Activated T-helper 9 cell treated with anti-CD3 and anti-CD28 coated beads, Interleukin-2, amount 50 U/mL, for 16 hours (primary cell): ENCODE data around the gene SLFN11.
A peak's percentile ranks its signal among the peaks of the same experiment; 100 is the strongest.
"Not testable (repeated sequence)": the region's sequence is repeated elsewhere in the genome, so short reads cannot be mapped to it uniquely, and the experiment has no call there.

Source experiments
- DNase-seq: peaks from one replicate; pipeline ENCODE4 v3.0.0-alpha.2; 2020; ENCODE audit warnings: low read depth

The SLFN11 gene

DNA sequence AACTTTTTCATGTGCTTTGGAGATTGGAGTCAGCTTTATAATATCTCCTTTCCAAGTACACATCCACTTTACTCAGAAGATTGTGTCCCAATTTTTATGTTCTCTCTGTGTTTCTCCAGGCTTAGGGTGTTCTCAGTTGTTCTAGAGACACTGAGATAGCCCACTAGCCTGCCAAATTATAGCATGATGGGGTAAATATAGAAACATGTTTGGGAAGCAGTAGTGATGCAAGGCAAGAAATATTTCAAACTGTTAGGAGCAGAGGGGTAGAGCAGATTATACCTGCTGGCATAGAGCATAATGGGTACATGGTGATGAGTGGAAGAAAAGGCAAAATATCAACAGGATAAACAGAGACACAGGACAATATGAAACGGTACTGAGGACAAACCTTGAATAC lies 12.4 kb downstream of the SLFN11 start:
- DNase-seq = no peak

DNA sequence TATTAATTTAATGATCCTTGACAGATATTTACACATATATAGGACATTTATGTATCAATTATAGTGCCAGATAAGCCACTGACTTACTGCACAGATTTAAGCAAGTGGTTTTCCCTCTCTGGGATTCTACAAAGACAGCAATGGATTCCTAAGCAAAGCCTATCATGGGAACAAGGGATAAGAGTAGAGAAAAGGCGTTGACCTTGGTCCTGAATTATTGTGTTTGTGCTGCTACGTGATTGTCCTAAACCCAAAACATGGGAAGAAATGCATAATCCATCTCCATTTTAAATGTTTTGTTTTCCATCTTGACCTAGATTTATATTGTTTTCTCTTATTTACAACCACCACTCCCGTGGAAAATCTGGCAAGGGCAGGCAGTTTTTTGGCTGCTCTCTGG lies 14.0 kb downstream of the SLFN11 start:
- DNase-seq = no peak

DNA sequence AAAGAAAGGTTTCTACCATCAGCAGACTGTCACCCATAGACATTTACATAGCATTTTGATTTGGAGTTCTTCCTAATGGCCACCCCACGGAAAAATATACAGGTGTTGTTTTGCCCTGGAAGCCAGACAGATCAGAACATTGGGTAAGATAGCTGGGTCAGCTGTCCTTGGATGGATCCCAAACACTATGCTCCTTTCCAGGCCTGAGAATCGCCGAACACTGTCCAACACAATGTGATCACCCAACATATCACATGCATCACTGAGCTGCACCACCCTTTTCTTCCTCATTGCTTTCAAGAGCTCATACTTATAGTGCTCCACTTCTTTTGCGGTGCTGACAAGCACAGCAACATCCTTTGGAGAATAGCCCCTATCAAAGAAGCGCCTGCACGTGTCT lies 21.1 kb downstream of the SLFN11 start:
- DNase-seq = no peak

DNA sequence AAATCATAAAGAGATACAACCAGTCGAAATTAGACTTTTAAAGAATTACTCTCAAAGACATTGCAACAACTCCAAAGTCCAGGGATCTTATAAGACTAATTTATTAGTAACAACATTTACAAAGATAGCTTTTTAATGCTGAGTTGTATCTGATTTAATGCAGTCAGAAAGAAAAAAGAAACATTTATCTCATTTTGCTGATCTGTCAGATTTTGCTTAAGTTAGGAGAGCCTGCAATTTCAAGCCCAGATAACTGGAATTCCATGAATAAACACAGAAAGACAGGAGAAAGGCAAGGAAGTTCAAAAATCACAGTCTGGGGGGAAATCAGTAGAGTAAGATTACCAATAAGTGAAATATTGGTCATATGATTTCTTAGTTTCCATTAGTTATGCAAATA lies 22.9 kb downstream of the SLFN11 start:
- no peak for DNase-seq

DNA sequence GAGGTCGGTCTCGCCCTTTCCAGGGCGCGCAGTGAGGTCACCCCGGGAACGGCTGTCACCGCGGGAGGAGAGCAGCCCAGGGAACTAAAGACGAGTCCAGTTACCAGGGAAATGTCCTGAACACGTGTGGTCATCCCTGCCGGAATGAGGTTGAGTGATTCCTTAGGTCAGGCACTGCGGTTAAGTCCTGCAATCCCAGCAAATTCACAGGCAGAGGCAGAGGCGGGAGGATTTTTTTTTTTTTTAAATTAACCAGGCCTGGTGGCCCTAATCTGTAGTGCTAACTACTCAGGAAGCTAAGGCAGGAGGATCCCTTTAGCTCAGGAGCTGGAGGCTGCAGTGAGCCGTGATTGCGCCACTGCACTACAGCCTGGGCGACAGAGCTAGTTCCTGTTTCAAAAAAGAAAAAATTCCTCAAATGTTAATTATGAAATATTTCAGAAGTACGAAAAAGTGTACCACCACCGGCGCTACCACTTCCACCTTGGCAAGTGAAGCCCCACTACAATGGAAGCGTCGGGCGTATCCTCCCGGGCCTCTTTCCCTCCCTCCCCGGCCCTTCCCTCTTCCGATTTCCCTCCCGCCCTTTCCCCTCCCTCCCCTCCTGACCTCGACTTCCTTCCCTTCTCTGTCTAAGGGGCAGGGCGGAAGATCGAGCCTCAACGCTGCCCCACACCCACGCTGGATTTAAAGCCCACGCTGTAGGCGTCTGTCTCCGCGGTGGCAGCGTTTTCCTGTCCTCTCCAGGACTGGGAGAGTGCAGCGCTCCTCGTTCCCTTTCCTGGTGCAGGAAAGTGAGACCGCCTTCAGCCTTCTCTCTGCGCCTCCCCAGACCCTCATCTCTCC lies 27.3 kb downstream of the SLFN11 start:
- no peak for DNase-seq

DNA sequence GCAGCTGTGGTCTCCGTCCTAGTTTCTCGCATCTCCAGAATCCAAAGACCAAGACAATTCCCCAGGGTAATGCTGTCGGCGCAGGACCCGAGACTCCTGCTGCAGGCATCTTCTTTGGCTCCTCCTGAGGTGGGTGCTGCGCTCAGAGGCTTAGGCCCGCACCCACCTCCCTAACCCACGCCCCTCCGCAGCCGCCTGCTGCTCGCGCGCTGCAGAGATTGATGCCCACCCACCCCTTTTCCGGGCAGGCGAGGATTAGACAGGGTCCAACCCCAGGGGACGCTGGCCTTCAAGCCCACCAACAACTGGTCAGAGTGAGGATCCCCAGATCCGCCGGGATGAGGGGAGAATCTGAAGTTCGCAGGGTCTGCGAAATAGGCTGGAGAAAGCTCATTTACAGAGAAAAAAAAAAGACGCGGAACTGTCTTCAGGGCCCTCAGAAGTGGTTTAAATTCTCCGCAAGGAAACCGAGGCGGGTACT lies 27.9 kb downstream of the SLFN11 start:
- DNase-seq = no peak

DNA sequence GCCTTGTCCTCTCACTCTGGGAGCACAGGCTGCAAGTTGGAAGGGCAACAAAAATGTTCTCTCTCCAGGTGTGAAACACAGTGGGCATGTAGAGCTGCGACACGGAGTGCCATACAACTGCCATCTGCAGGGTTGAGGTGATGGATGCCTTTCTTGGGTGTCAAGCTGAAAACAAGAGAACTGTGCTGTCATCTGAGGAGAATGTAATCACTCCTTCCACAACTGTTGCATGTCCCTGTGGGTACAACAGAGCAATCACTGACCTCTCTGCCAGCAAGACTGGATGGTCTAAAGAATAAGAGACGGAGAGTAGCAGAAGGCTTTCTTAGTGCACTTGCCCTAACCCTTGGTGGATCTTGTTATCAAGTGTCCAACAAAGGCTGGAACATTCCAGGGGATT lies 29.2 kb downstream of the SLFN11 start:
- no peak for DNase-seq

DNA sequence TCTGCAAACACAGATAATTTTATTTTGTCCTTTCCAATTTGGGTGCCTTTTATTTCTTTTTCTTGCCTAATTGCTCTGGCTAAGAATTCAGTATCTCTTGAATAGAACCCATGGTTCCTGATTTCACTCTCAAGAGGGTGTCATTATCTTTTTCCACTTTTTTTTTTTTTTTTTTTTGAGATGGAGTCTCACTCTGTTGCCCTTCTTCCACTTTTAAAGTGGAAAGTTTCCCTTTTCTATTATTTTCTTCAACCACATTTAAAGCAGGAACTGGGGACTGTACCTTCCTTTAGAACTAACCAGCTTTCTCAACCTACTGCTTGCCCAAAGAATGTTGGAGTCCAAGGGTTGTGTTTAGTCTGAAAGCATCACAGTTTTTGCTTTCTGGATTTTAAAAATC lies 31.1 kb downstream of the SLFN11 start:
- DNase-seq = no peak

DNA sequence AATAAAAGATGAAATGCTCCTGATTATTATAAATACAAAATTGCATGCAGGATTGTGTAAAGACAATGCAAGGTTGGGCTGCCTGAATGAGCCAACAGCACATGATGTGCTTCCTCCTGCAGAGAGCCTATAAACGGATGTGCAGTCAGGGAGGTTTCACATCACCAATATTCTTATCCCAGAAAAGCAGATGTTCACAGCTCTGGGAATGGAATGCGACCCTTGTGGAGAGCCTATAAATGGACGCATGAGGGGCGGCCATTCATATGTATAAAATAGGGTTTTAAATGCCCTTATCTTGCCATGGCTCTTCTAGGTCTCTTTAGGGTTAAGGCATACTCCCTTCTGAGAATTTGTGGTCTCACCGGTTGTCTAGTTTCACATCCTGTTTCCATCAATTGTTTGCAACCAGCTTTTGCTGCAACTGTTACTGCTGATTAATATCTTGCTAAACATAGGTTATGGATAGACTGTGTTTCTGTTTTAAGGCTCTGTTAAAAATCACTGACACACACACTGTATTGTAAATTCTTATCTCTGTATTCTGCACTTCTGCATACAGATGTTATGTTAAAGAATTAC lies 31.9 kb downstream of the SLFN11 start:
- DNase-seq = no peak

DNA sequence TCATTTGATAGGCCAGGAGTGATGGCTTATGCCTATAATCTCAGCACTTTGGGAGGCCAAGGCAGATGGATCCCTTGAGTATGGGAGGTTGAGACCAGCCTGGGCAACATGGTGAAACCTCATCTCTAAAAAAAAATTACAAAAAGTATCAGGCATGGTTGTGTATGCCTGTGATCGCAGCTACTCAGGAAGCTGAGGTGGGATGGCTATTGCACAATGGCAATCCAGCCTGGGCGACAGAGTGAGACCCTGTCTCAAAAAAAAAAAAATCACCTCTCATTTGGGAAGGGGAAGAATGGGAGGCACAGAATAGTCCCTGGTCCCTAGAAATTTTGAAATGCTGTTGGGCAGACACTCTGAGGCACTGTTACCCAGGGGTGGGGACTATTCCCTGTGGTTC lies 35.2 kb downstream of the SLFN11 start:
- no peak for DNase-seq

DNA sequence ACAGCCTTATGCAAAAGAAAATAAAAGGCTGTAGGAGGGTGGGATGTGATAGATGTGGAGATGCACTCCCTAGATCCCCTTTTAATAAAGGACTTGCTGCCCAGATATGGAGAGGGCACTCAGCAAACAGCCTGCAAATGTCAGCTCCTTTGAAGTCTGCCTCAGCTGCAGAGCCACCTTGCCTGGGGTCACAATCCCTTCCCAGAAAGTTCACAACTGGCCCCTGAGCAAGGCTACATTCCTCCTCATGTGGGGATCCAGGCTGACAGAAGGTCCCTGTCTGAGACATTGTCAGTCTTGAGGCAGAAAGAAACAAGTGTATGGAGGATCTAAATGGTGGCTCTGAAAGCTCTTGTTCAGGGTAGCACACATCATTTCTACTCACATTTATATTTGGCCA lies 36.1 kb downstream of the SLFN11 start:
- no peak for DNase-seq

DNA sequence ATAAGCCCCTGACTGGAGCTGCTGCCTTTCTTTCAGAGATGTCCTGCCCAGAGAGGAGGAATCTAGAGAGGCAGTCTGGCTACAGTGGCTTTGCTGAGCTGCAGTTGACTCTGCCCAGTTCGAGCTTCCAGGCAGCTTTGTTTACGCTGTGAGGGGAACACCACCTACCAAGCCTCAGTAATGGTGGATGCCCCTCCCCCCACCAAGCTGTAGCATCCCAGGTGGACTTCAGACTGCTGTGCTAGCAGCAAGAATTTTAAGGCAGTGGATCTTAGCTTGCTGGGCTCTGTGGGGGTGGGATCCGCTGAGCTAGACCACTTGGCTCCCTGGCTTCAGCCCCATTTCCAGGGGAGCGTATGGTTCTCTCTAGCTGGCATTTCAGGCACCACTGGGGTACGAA lies 39.8 kb downstream of the SLFN11 start:
- DNase-seq = not testable (repeated sequence)

DNA sequence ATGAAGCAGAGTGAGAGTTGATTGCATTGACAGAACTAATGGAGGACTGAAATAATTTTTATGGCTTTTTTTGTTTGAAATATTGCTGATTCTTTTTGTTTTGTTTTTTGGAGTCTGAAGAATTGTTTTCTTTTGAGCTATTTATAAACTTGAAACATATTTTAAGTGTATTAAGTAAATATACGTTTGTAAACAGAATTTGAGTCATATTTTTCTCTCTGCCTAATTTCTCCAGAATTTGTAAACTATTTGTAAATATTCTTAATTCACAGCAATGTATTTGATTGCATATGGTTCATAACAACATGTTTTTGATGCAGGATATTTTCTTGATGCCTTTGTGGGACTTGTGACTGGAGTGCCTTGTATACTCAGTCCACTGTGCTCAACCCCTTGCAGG lies 50.7 kb downstream of the SLFN11 start:
- DNase-seq = no peak

DNA sequence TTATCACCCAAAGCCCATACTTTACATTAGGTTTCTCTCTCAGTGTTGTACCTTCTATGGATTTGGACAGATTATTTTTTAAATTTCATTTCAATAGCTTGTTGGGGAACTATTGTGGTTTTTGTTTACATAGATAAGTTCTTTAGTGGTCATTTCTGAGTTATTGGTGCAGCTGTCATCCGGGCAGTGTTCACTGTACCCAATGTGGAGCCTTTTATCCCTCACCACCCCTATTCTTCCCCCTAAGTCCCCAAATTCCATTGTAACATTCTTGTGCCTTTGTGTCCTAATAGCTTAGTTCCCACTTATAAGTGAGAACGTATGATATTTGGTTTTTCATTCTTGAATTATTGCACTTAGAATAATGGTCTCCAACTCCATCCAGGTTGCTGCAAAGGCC lies 57.5 kb downstream of the SLFN11 start:
- DNase-seq = no peak

DNA sequence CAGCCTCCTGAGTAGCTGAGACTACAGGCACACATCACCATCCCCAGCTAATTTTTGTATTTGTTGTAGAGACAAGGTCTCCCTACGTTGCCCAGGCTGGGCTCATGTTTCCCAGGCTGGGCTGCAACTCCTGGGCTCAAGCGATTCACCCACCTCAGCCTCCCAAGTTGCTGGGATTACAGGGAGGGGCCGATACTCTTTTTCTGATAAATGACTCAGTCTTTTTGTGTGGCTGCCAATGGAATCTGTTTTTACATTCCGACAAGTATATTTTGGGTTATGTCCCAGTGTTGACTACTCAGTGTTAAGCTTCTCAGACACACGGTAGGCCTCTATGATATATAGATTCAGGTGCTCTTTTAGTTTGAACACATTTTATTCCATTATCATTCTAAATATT lies 58.1 kb downstream of the SLFN11 start:
- DNase-seq = no peak

DNA sequence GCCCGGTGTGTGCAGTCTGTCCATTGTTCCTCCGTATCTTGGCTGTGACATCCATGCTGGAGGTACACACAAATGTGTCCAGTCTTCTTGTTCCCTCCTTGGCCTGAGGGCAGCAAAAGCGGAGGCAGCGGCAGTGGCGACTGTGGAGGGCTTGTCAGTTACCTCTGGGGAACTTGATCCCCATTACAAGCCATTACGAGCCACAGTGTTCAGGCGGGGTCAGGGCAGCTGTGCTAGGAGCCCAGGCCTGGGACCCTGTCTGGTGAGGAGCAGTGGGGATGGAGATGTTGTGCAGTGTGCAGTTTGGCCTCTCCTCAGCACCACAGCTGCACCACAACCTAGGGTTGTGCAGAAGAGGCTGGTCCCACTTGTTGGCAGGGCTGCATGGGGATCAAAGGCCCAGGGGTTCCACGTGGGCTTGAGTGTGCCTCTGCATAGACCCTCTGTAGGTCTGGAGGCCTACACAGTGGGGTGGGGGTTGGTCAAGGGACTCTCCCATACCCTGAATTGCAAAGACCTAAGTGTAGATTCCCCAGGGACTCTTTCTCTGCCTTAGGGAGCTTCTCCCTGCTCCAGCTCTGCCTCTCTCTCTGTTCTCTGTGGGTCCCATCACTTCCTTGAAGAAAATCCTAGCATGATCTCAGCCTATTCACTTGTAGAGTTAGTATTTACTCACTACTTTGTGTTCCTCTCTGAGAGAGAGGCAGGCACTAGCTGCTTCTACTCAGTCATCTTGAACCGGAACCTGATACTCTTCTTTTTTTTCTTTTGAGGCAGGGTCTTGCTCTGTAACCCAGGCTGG lies 58.8 kb downstream of the SLFN11 start:
- DNase-seq = no peak

DNA sequence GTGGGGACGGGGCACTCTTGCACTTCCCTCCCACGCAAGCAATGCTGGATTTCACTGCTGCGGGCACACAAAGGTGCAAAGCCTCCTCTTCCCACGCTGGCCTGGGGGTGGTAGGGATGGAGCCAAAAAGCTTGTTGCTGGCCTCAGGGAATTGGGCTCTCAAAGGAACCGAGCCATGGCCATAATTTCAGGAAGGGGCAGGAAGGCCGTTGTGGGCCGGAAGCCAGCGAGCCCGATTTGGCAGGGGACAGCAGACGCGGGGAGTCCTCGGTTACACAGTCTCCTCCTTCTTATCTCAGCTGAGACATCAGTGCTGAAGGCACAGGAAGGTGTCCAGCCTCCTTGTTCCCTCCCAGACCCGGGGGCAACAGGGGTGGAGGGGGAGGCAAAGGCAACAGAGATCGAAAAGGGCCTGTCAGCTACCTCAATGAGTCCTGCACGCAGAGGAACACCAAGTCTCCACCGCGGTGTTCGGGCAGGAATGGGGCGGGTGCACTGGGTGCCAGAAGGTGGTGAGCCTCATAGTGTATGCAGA lies 59.5 kb downstream of the SLFN11 start:
- DNase-seq = peak; percentile 3

DNA sequence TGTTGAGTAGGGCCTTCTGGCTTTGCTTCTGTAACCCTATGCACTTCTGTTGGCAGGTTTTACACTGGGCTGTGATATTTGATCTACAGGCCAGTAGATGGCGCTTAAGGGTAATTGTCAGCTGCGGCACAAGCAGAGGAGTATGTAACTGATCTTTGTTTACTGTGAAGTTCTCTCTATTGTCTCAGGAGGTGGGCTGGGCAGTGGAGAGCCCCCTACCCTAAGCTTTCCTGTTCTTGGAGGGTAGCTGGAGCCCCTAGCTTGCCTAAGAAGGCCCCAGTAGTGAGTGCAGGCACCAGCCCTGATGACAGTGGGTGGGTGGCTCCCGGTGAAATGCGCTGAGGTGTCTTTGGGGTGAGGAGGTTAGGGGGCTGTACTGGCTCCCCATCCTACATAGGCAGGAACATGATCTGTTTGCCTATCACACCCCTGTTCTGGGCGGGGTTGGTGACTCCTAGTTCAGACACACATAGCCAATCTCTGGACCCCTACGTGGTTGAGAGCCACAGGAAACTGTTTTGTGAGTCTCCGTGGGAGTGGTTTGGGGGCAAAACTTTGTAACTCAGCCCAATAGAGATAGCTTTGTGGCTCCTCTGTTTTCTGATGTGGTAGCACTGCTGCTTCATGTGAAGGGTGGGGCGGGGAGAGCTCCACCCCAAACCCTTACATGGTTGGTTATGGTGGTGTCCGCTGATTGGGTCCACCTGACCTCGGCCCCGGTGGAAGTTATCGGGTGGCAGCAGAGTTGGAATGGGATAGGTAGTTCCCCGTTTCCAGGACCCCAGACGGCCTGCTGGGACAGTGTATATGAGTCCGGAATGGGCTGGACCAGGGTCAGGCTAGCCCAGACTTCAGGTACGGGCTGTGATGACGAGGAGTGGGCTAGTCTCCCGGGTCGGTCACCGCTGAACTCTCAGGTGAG lies 60.4 kb downstream of the SLFN11 start:
- DNase-seq = peak; percentile 43

DNA sequence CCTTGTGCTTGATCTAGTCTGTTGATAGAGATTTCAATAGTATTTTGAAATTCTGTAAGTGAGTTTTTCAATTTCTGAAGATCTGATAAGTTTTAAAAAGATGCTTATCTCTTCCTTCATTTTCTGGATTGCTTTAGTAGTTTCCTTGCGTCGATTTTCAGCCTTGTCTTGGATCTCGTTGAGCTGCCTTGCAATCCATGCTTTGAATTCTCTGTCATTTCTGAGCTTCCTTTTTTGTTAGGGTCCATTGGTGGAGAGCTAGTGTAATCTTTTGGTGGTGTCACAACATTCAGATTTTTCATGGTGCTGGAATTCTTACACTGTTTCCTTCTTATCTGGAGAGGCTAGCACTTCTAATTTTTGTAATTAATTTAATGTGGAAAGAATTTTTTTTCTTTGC lies 61.1 kb downstream of the SLFN11 start:
- DNase-seq = no peak

DNA sequence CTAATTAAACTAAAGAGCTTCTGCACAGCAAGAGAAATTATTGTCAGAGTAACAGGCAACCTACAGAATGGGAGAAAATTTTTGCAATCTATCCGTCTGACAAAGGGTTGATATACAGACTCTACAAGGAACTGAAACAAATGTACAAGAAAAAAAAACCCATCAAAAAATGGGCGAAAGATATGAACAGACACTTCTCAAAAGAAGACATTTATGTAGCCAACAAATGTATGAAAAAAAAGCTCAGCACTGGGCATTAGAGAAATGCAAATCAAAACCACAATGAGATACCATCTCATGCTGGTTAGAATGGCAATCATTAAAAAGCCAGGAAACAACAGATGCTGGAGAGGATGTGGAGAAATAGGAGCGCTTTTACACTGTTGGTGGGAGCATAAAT lies 64.1 kb downstream of the SLFN11 start:
- not testable (repeated sequence) for DNase-seq
